Mesodermal cell (in vitro differentiated cells): ENCODE measurements around the gene RNF213.

ENCODE experiments used
- H3K27ac ChIP-seq: 2 replicates; pipeline ENCODE4 v1.7.0; 2013; ENCODE audit warnings: mild to moderate bottlenecking, low read depth, low read length, moderate library complexity; ENCODE audit not compliant: severe bottlenecking
- H3K36me3 ChIP-seq: 2 replicates; pipeline ENCODE4 v1.7.1; 2013; ENCODE audit warnings: mild to moderate bottlenecking, low read length, moderate library complexity; ENCODE audit not compliant: control insufficient read depth, insufficient read depth
- H3K4me1 ChIP-seq: one replicate; pipeline ENCODE4 v1.7.1; 2013; ENCODE audit warnings: mild to moderate bottlenecking, low read length; ENCODE audit not compliant: insufficient read depth, control insufficient read depth, poor library complexity, severe bottlenecking
- H3K4me3 ChIP-seq: 2 replicates; pipeline ENCODE4 v1.7.0; 2013; ENCODE audit warnings: low read length, control low read depth, mild to moderate bottlenecking; ENCODE audit not compliant: insufficient read depth, poor library complexity, severe bottlenecking; ENCODE audit errors: extremely low read depth
- H3K9me3 ChIP-seq: 2 replicates; pipeline ENCODE4 v1.7.1; 2013; ENCODE audit warnings: mild to moderate bottlenecking, low read length, moderate library complexity; ENCODE audit not compliant: control insufficient read depth
- WGBS, 2 experiments: methylation state at CpG; one replicate each; pipeline ENCODE4 v1.1.5; 2013; ENCODE audit warnings: missing lambda C conversion rate in 2 of 2; ENCODE audit not compliant: insufficient coverage in 2 of 2; 5-methylcytosine and 5-hydroxymethylcytosine counted together

The RNF213 gene

DNA sequence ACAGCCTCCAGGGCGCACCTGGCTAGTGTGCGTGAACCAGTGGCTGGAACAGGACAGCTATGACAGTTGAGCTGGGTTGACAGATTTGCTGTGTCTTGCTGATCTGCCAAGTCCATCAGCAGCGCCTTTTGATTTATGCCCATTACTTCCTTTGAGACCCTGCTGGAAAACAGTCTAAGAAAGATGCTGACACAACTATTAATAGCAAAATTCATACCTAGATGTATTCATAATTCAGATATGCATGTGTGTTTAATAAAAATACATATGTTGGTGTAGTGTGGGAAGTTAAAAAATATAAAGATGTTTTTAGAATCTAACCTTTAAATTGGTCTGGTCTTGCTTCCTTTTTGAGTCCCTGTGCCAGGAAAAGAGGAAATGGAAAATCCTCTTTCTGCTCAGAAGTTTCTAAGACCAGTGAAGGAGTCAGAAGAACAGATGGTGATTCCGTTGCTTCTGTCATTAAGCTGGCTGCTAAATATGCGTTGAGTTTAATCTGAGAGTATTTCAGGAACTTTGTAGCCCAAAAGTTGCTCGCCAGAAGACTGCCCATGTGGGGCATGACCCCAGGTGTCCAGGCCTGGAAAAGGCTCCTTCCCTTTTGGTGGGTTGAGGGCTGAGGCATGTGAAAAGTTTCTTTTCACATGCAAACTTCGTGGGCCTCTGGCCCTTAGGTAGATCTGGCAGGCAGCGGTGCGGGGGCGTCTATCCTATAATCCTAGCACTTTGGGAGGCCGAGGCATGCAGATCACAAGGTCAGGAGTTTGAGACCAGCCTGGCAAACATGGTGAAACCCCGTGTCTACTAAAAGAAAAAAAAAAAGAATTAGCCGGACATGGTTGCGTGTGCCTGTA, 114.3 kb downstream of the RNF213 start:
- H3K27ac ChIP-seq = no peak overlapping the region
- no peaks in the 10 kb centered on the region for H3K4me1 ChIP-seq
- no peaks in the 10 kb centered on the region for H3K9me3 ChIP-seq
- 86% methylated on average over 13 of the region's 14 CpGs for WGBS, 2 experiments
- H3K4me3 ChIP-seq = no peak overlapping the region
- peaks cover 89% of the 10 kb centered on the region for H3K36me3 ChIP-seq

GRCh38 chr17:80376531-80376930, 115.9 kb downstream of the RNF213 start:
- H3K36me3 ChIP-seq = peaks cover 92% of the 10 kb centered on the region
- WGBS, 2 experiments = 89 to 98% methylated on average over 4 of the region's 4 CpGs
- H3K27ac ChIP-seq = no peak overlapping the region
- no peak overlapping the region for H3K4me3 ChIP-seq
- no peaks in the 10 kb centered on the region for H3K4me1 ChIP-seq
- H3K9me3 ChIP-seq = no peaks in the 10 kb centered on the region

- H3K4me3 ChIP-seq = no peak overlapping the region
- H3K36me3 ChIP-seq = peaks cover 92% of the 10 kb centered on the region
- H3K4me1 ChIP-seq = no peaks in the 10 kb centered on the region
- WGBS, 2 experiments = 95 to 99% methylated on average over 8 to 9 of the region's 9 CpGs
- no peak overlapping the region for H3K27ac ChIP-seq
- H3K9me3 ChIP-seq = no peaks in the 10 kb centered on the region
Measured at GRCh38 chr17:80377798-80378197, 117.1 kb downstream of the RNF213 start.

GRCh38 chr17:80379348-80379747, 118.7 kb downstream of the RNF213 start:
- 95 to 97% methylated on average over 6 to 8 of the region's 9 CpGs for WGBS, 2 experiments
- no peaks in the 10 kb centered on the region for H3K4me1 ChIP-seq
- no peak overlapping the region for H3K4me3 ChIP-seq
- H3K9me3 ChIP-seq = no peaks in the 10 kb centered on the region
- no peak overlapping the region for H3K27ac ChIP-seq
- peaks cover 89% of the 10 kb centered on the region for H3K36me3 ChIP-seq

GRCh38 chr17:80380068-80380467, 119.4 kb downstream of the RNF213 start:
- Histone ChIP-seq H3K27ac (no peak overlapping the region), H3K4me3 (no peak overlapping the region), H3K9me3 (no peaks in the 10 kb centered on the region), H3K4me1 (no peaks in the 10 kb centered on the region), H3K36me3 (peaks cover 87% of the 10 kb centered on the region)
- WGBS, 2 experiments = 97 to 98% methylated on average over 4 to 5 of the region's 6 CpGs

DNA sequence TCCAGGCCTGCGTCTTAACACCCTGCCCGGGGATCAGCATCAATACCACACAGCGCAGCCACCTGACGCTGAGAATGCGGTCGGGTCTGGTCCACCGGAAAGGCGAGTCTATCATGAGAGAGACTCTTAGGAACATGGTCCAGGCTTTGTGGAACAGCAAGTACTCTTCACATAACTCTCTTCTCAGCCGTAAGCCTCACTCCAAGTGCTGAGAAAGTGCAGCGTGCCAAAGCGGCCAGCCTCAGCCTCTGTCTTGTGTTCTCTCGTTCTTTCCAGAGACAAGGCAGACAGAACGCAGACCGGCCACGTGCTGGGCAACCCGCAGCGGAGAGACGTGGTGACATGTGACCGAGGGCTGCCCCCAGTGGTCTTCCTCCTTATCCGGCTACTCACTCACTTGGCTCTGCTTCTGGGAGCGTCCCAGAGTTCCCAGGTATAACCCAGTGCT, 119.9 kb downstream of the RNF213 start:
- Histone ChIP-seq H3K36me3 (peaks cover 83% of the 10 kb centered on the region), H3K4me3 (no peak overlapping the region), H3K4me1 (no peaks in the 10 kb centered on the region), H3K9me3 (no peaks in the 10 kb centered on the region), H3K27ac (no peak overlapping the region)
- 93% methylated on average over 21 of the region's 21 CpGs for WGBS, 2 experiments

GRCh38 chr17:80381416-80381923, 120.8 kb downstream of the RNF213 start:
- Histone ChIP-seq H3K4me3 (no peak overlapping the region), H3K27ac (no peak overlapping the region), H3K9me3 (no peaks in the 10 kb centered on the region), H3K4me1 (no peaks in the 10 kb centered on the region), H3K36me3 (peaks cover 80% of the 10 kb centered on the region)
- WGBS, 2 experiments = 92 to 95% methylated on average over 14 to 17 of the region's 18 CpGs

GRCh38 chr17:80382446-80382845, 121.8 kb downstream of the RNF213 start:
- H3K27ac ChIP-seq = no peak overlapping the region
- H3K4me1 ChIP-seq = no peaks in the 10 kb centered on the region
- 92 to 100% methylated on average over 2 to 3 of the region's 3 CpGs for WGBS, 2 experiments
- peaks cover 80% of the 10 kb centered on the region for H3K36me3 ChIP-seq
- H3K4me3 ChIP-seq = no peak overlapping the region
- H3K9me3 ChIP-seq = no peaks in the 10 kb centered on the region

- no peaks in the 10 kb centered on the region for H3K4me1 ChIP-seq
- no peaks in the 10 kb centered on the region for H3K9me3 ChIP-seq
- peaks cover 79% of the 10 kb centered on the region for H3K36me3 ChIP-seq
- WGBS, 2 experiments = 89 to 100% methylated on average over 3 to 7 of the region's 8 CpGs
- H3K4me3 ChIP-seq = no peak overlapping the region
- no peak overlapping the region for H3K27ac ChIP-seq
Measured at GRCh38 chr17:80382956-80383355, 122.3 kb downstream of the RNF213 start.

- Histone ChIP-seq H3K4me1 (no peaks in the 10 kb centered on the region), H3K9me3 (no peaks in the 10 kb centered on the region), H3K36me3 (peaks cover 74% of the 10 kb centered on the region), H3K4me3 (no peak overlapping the region), H3K27ac (no peak overlapping the region)
- WGBS, 2 experiments = 94% methylated on average over 16 to 17 of the region's 24 CpGs
Measured at GRCh38 chr17:80384078-80384960, 123.7 kb downstream of the RNF213 start.
